DND-41 (cell line): ENCODE results near the gene RIBC2.

Source experiments
- EZH2 ChIP-seq: IDR thresholded peaks from 3 replicates; pipeline ENCODE4 v1.6.1; 2012; ENCODE audit warnings: borderline replicate concordance, low read depth, mild to moderate bottlenecking, moderate library complexity, low read length, inconsistent platforms; ENCODE audit not compliant: severe bottlenecking
- TF ChIP-seq, protein P1 (sequence below): IDR thresholded peaks from 2 replicates; pipeline ENCODE4 v1.5.1; 2012; ENCODE audit warnings: borderline replicate concordance, low read length, moderate library complexity, mild to moderate bottlenecking; ENCODE audit not compliant: poor library complexity, severe bottlenecking; ENCODE audit errors: extremely low read depth

DNA sequence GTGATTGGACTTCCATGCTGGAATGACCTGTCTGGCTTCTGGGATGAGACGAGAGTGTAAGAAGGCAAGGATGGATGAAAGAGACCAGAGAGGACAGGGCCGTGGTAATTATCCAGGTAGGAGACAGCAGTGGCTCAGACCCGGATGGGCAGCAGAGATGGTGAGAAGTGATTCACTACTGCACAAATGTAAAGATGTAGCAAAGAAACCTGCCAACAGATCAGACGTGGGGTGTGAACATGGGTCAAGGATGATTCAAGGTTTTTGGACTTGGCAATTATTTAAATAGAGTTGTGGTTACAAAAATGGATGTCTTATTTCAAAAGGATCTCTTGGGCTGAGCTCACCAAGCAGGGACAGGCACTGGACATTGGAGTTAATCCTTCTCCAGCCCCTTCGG is 32.7 kb downstream of the RIBC2 start:
- TF ChIP-seq, protein P1, sequence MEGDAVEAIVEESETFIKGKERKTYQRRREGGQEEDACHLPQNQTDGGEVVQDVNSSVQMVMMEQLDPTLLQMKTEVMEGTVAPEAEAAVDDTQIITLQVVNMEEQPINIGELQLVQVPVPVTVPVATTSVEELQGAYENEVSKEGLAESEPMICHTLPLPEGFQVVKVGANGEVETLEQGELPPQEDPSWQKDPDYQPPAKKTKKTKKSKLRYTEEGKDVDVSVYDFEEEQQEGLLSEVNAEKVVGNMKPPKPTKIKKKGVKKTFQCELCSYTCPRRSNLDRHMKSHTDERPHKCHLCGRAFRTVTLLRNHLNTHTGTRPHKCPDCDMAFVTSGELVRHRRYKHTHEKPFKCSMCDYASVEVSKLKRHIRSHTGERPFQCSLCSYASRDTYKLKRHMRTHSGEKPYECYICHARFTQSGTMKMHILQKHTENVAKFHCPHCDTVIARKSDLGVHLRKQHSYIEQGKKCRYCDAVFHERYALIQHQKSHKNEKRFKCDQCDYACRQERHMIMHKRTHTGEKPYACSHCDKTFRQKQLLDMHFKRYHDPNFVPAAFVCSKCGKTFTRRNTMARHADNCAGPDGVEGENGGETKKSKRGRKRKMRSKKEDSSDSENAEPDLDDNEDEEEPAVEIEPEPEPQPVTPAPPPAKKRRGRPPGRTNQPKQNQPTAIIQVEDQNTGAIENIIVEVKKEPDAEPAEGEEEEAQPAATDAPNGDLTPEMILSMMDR, result no peak
- no peak for TF ChIP-seq EZH2
